ENCODE measurements around the gene ANKRD62.
"Not testable (repeated sequence)": the region's sequence is repeated elsewhere in the genome, so short reads cannot be mapped to it uniquely, and the experiment has no call there.

GRCh38 chr18:12127647-12128046, 34.0 kb downstream of the ANKRD62 start:
- TF ChIP-seq ZNF311 (CRISPR knock-in tag; IDR thresholded peaks at IDR 0.05); ILF3 (IDR thresholded peaks at IDR 0.05; ENCODE audit: borderline replicate concordance); CCAR2 (IDR thresholded peaks at IDR 0.05; ENCODE audit: low read depth, low read length); DACH1 (IDR thresholded peaks at IDR 0.05; ENCODE audit: partially characterized antibody); TCF7 (IDR thresholded peaks at IDR 0.05; ENCODE audit: borderline replicate concordance); IFI16 (CRISPR knock-in tag; IDR thresholded peaks at IDR 0.05); ARNT (IDR thresholded peaks at IDR 0.05): not testable (repeated sequence)

Data from K562 (cell line).